D341Med (cell line): ENCODE results near the gene CEACAM7.

Source experiments
- DNase-seq: peaks from one replicate; pipeline ENCODE4 v3.0.0; 2012; ENCODE audit warnings: low spot score

The CEACAM7 gene

GRCh38 chr19:41700381-41701195 is 12.5 kb upstream of the CEACAM7 start:
- no peak for DNase-seq

GRCh38 chr19:41699968-41700323 is 11.9 kb upstream of the CEACAM7 start:
- no peak for DNase-seq

GRCh38 chr19:41699231-41699967 is 11.3 kb upstream of the CEACAM7 start:
- DNase-seq: no peak

- no peak for DNase-seq
Observed at GRCh38 chr19:41698746-41699230, 10.7 kb upstream of the CEACAM7 start.

GRCh38 chr19:41697198-41697855 is 9.3 kb upstream of the CEACAM7 start:
- DNase-seq: no peak

- no peak for DNase-seq
Observed at GRCh38 chr19:41696402-41697197, 8.5 kb upstream of the CEACAM7 start.

- DNase-seq: no peak
Observed at GRCh38 chr19:41695745-41696144, 7.7 kb upstream of the CEACAM7 start.

- DNase-seq: no peak
Observed at GRCh38 chr19:41694831-41695635, 7.0 kb upstream of the CEACAM7 start.

GRCh38 chr19:41694196-41694595 is 6.1 kb upstream of the CEACAM7 start:
- DNase-seq: no peak

- peak; percentile 75 for DNase-seq
Observed at GRCh38 chr19:41691268-41691970, 3.3 kb upstream of the CEACAM7 start.

GRCh38 chr19:41690801-41691065 is 2.7 kb upstream of the CEACAM7 start:
- no peak for DNase-seq

- DNase-seq: no peak
Observed at GRCh38 chr19:41689993-41690800, 2.1 kb upstream of the CEACAM7 start.

- no peak for DNase-seq
Observed at GRCh38 chr19:41688687-41689086, 617 bp upstream of the CEACAM7 start.

GRCh38 chr19:41687419-41687818 is 651 bp downstream of the CEACAM7 start:
- no peak for DNase-seq

- no peak for DNase-seq
Observed at GRCh38 chr19:41682437-41682836, 5.6 kb downstream of the CEACAM7 start.

GRCh38 chr19:41671486-41671885 is 16.6 kb downstream of the CEACAM7 start:
- no peak for DNase-seq

GRCh38 chr19:41670755-41671154 is 17.3 kb downstream of the CEACAM7 start:
- DNase-seq: no peak

GRCh38 chr19:41668315-41668714 is 19.8 kb downstream of the CEACAM7 start:
- DNase-seq: no peak

GRCh38 chr19:41666075-41666474 is 22.0 kb downstream of the CEACAM7 start:
- DNase-seq: no peak

GRCh38 chr19:41657157-41657556 is 30.9 kb downstream of the CEACAM7 start:
- DNase-seq: no peak
